ENCODE data around the gene OPRL1. TPM values are rescaled to one million over a fixed set of nuclear protein-coding genes. Genes with fewer than 3 reads are reported as not detected.
A peak's percentile ranks its signal among the peaks of the same experiment; 100 is the strongest.

The OPRL1 gene
- total RNA-seq, 1 donor from 2014 or later, result 0.52 TPM

GRCh38 chr20:64077094-64077493, 2.8 kb upstream of the OPRL1 start:
- Histone ChIP-seq H3K4me1 (ENCODE audit: control insufficient read depth in 3 of 3, insufficient read depth in 3 of 3, low read length in 3 of 3) (peaks cover 11 to 23% (median 19%) of the 10 kb centered on the region in 3 donors), H3K27me3 (ENCODE audit: control insufficient read depth in 3 of 3, insufficient read depth in 3 of 3, low read length in 3 of 3) (peaks cover 0 to 8% (median 6%) of the 10 kb centered on the region in 3 donors), H3K4me3 (ENCODE audit: low read length in 3 of 3) (no peak overlapping the region), H3K36me3 (ENCODE audit: control insufficient read depth in 3 of 3, insufficient read depth in 3 of 3, low read length in 3 of 3) (peaks cover 3 to 5% (median 3%) of the 10 kb centered on the region in 3 donors), H3K27ac (ENCODE audit: low read depth, low read length) (no peak overlapping the region), H3K9me3 (ENCODE audit: control insufficient read depth in 3 of 3, low read length in 3 of 3) (no peaks in the 10 kb centered on the region), H3K9ac (ENCODE audit: low read depth in 1 of 3, low read length in 3 of 3) (no peak overlapping the region)

- Histone ChIP-seq H3K9me3 (ENCODE audit: control insufficient read depth in 3 of 3, low read length in 3 of 3) (no peaks in the 10 kb centered on the region), H3K36me3 (ENCODE audit: control insufficient read depth in 3 of 3, insufficient read depth in 3 of 3, low read length in 3 of 3) (peaks cover under 1 to 4% (median 2%) of the 10 kb centered on the region in 3 donors), H3K9ac (ENCODE audit: low read depth in 1 of 3, low read length in 3 of 3) (no peak overlapping the region), H3K4me1 (ENCODE audit: control insufficient read depth in 3 of 3, insufficient read depth in 3 of 3, low read length in 3 of 3) (peaks cover 11 to 23% (median 19%) of the 10 kb centered on the region in 3 donors), H3K27me3 (ENCODE audit: control insufficient read depth in 3 of 3, insufficient read depth in 3 of 3, low read length in 3 of 3) (peaks cover 0 to 11% (median 6%) of the 10 kb centered on the region in 3 donors), H3K27ac (ENCODE audit: low read depth, low read length) (no peak overlapping the region), H3K4me3 (ENCODE audit: low read length in 3 of 3) (peak overlapping the region in 1 of 3 donors; percentile 46)
Observed at GRCh38 chr20:64077541-64077875, 2.4 kb upstream of the OPRL1 start.

GRCh38 chr20:64077876-64078551, 1.9 kb upstream of the OPRL1 start:
- peak overlapping the region in 2 of 3 donors; percentile 71 to 76 for H3K9ac ChIP-seq (ENCODE audit: low read depth in 1 of 3, low read length in 3 of 3)
- H3K9me3 ChIP-seq (ENCODE audit: control insufficient read depth in 3 of 3, low read length in 3 of 3), result no peaks in the 10 kb centered on the region
- H3K4me1 ChIP-seq (ENCODE audit: control insufficient read depth in 3 of 3, insufficient read depth in 3 of 3, low read length in 3 of 3), result peaks cover 14 to 26% (median 22%) of the 10 kb centered on the region in 3 donors
- peaks cover 3 to 15% (median 9%) of the 10 kb centered on the region in 3 donors for H3K27me3 ChIP-seq (ENCODE audit: control insufficient read depth in 3 of 3, insufficient read depth in 3 of 3, low read length in 3 of 3)
- H3K4me3 ChIP-seq (ENCODE audit: low read length in 3 of 3), result peak overlapping the region; percentile 24 to 71 (median 61)
- H3K36me3 ChIP-seq (ENCODE audit: control insufficient read depth in 3 of 3, insufficient read depth in 3 of 3, low read length in 3 of 3), result peaks cover 0 to 4% (median under 1%) of the 10 kb centered on the region in 3 donors
- no peak overlapping the region for H3K27ac ChIP-seq (ENCODE audit: low read depth, low read length)

DNA sequence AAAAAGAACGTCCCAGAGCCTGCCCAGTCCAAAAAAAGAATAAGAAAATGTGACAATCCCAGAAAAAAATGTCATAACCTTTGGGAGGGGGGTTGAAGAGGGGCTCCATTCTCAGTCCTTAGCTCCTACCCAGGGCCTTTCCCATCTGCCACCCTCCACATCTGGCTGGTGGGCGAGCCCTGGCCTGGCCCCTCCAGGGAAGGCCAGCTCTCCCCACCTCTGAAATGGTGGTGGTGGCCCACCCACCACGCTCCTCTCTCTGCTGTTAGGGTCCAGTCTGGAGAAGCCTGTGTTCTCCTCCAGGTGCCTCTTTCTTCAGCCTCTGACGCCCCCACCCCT, 979 bp upstream of the OPRL1 start:
- peaks cover 0 to 2% (median 0%) of the 10 kb centered on the region in 3 donors for H3K36me3 ChIP-seq (ENCODE audit: control insufficient read depth in 3 of 3, insufficient read depth in 3 of 3, low read length in 3 of 3)
- H3K27ac ChIP-seq (ENCODE audit: low read depth, low read length), result peak overlapping the region; percentile 30
- H3K9me3 ChIP-seq (ENCODE audit: control insufficient read depth in 3 of 3, low read length in 3 of 3), result no peaks in the 10 kb centered on the region
- H3K4me3 ChIP-seq (ENCODE audit: low read length in 3 of 3), result peak overlapping the region; percentile 56 to 71 (median 61)
- H3K4me1 ChIP-seq (ENCODE audit: control insufficient read depth in 3 of 3, insufficient read depth in 3 of 3, low read length in 3 of 3), result peaks cover 17 to 31% (median 28%) of the 10 kb centered on the region in 3 donors
- peaks cover 9 to 21% (median 16%) of the 10 kb centered on the region in 3 donors for H3K27me3 ChIP-seq (ENCODE audit: control insufficient read depth in 3 of 3, insufficient read depth in 3 of 3, low read length in 3 of 3)
- H3K9ac ChIP-seq (ENCODE audit: low read depth in 1 of 3, low read length in 3 of 3), result peak overlapping the region; percentile 61 to 76 (median 71)

GRCh38 chr20:64079273-64080012, 439 bp upstream of the OPRL1 start, which contains the start of gene RGS19:
Gene RGS19, minus strand, starts transcription at chr20:64079518. Its CDS starts 2,632 bp downstream, at chr20:64076886.
- peak within 1 kb of the TSS; percentile 61 to 76 (median 71) for H3K9ac ChIP-seq (ENCODE audit: low read depth in 1 of 3, low read length in 3 of 3)
- peaks cover 18 to 36% (median 30%) of the 10 kb centered on the region in 3 donors for H3K4me1 ChIP-seq (ENCODE audit: control insufficient read depth in 3 of 3, insufficient read depth in 3 of 3, low read length in 3 of 3)
- peak within 1 kb of the TSS; percentile 30 for H3K27ac ChIP-seq (ENCODE audit: low read depth, low read length)
- peaks cover 14 to 26% (median 21%) of the 10 kb centered on the region in 3 donors for H3K27me3 ChIP-seq (ENCODE audit: control insufficient read depth in 3 of 3, insufficient read depth in 3 of 3, low read length in 3 of 3)
- no peaks in the 10 kb centered on the region for H3K9me3 ChIP-seq (ENCODE audit: control insufficient read depth in 3 of 3, low read length in 3 of 3)
- peak within 1 kb of the TSS; percentile 61 to 71 (median 65) for H3K4me3 ChIP-seq (ENCODE audit: low read length in 3 of 3)
- no peaks in the 10 kb centered on the region for H3K36me3 ChIP-seq (ENCODE audit: control insufficient read depth in 3 of 3, insufficient read depth in 3 of 3, low read length in 3 of 3)

- Histone ChIP-seq H3K27ac (ENCODE audit: low read depth, low read length) (no peak overlapping the region), H3K4me1 (ENCODE audit: control insufficient read depth in 3 of 3, insufficient read depth in 3 of 3, low read length in 3 of 3) (peaks cover 18 to 36% (median 32%) of the 10 kb centered on the region in 3 donors)
Observed at GRCh38 chr20:64080813-64081623, 1.1 kb downstream of the OPRL1 start.

DNA sequence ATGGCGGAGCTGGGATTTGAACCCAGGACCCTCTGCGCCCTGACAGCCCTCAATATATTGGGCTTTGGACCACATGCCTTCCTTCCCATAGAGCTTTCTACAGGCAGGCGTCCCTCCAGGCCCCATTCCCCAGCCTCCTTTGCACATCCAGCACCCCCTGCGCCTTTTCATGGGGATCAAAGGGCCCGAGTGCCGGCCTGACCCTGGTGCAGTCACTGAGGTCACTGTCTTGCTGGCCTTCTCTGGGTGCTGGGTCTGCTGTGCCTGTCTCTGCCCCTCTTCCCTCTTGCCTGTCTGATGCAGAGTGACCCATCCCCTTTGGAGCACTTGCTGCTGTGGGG, 1.7 kb downstream of the OPRL1 start:
- Histone ChIP-seq H3K4me3 (ENCODE audit: low read length in 3 of 3) (no peak overlapping the region), H3K9ac (ENCODE audit: low read depth in 1 of 3, low read length in 3 of 3) (no peak overlapping the region), H3K27ac (ENCODE audit: low read depth, low read length) (no peak overlapping the region), H3K36me3 (ENCODE audit: control insufficient read depth in 3 of 3, insufficient read depth in 3 of 3, low read length in 3 of 3) (no peaks in the 10 kb centered on the region), H3K4me1 (ENCODE audit: control insufficient read depth in 3 of 3, insufficient read depth in 3 of 3, low read length in 3 of 3) (peaks cover 18 to 36% (median 32%) of the 10 kb centered on the region in 3 donors), H3K9me3 (ENCODE audit: control insufficient read depth in 3 of 3, low read length in 3 of 3) (no peaks in the 10 kb centered on the region), H3K27me3 (ENCODE audit: control insufficient read depth in 3 of 3, insufficient read depth in 3 of 3, low read length in 3 of 3) (peaks cover 31 to 39% (median 36%) of the 10 kb centered on the region in 3 donors)

More at GRCh38 chr20:64080813-64081623, 1.1 kb downstream of the OPRL1 start:
- Histone ChIP-seq H3K9ac (ENCODE audit: low read depth in 1 of 3, low read length in 3 of 3) (no peak overlapping the region), H3K9me3 (ENCODE audit: control insufficient read depth in 3 of 3, low read length in 3 of 3) (no peaks in the 10 kb centered on the region), H3K4me3 (ENCODE audit: low read length in 3 of 3) (no peak overlapping the region), H3K36me3 (ENCODE audit: control insufficient read depth in 3 of 3, insufficient read depth in 3 of 3, low read length in 3 of 3) (no peaks in the 10 kb centered on the region), H3K27me3 (ENCODE audit: control insufficient read depth in 3 of 3, insufficient read depth in 3 of 3, low read length in 3 of 3) (peaks cover 28 to 36% (median 35%) of the 10 kb centered on the region in 3 donors)

GRCh38 chr20:64082126-64082731, 2.3 kb downstream of the OPRL1 start:
- H3K4me1 ChIP-seq (ENCODE audit: control insufficient read depth in 3 of 3, insufficient read depth in 3 of 3, low read length in 3 of 3), result peaks cover 18 to 36% (median 32%) of the 10 kb centered on the region in 3 donors
- H3K4me3 ChIP-seq (ENCODE audit: low read length in 3 of 3), result no peak overlapping the region
- no peaks in the 10 kb centered on the region for H3K9me3 ChIP-seq (ENCODE audit: control insufficient read depth in 3 of 3, low read length in 3 of 3)
- peaks cover 31 to 42% (median 36%) of the 10 kb centered on the region in 3 donors for H3K27me3 ChIP-seq (ENCODE audit: control insufficient read depth in 3 of 3, insufficient read depth in 3 of 3, low read length in 3 of 3)
- no peak overlapping the region for H3K27ac ChIP-seq (ENCODE audit: low read depth, low read length)
- no peak overlapping the region for H3K9ac ChIP-seq (ENCODE audit: low read depth in 1 of 3, low read length in 3 of 3)
- H3K36me3 ChIP-seq (ENCODE audit: control insufficient read depth in 3 of 3, insufficient read depth in 3 of 3, low read length in 3 of 3), result no peaks in the 10 kb centered on the region

- peaks cover 0 to 4% (median 0%) of the 10 kb centered on the region in 3 donors for H3K9me3 ChIP-seq (ENCODE audit: control insufficient read depth in 3 of 3, low read length in 3 of 3)
- no peak overlapping the region for H3K27ac ChIP-seq (ENCODE audit: low read depth, low read length)
- H3K4me3 ChIP-seq (ENCODE audit: low read length in 3 of 3), result peak overlapping the region in 2 of 3 donors; percentile 49
- H3K36me3 ChIP-seq (ENCODE audit: control insufficient read depth in 3 of 3, insufficient read depth in 3 of 3, low read length in 3 of 3), result no peaks in the 10 kb centered on the region
- peaks cover 18 to 31% (median 30%) of the 10 kb centered on the region in 3 donors for H3K4me1 ChIP-seq (ENCODE audit: control insufficient read depth in 3 of 3, insufficient read depth in 3 of 3, low read length in 3 of 3)
- H3K27me3 ChIP-seq (ENCODE audit: control insufficient read depth in 3 of 3, insufficient read depth in 3 of 3, low read length in 3 of 3), result peaks cover 35 to 46% (median 40%) of the 10 kb centered on the region in 3 donors
- no peak overlapping the region for H3K9ac ChIP-seq (ENCODE audit: low read depth in 1 of 3, low read length in 3 of 3)
Observed at GRCh38 chr20:64082820-64083377, 3.0 kb downstream of the OPRL1 start.

Data from skeletal muscle tissue (tissue), 4 donors.